HepG2 (cell line): ENCODE results near the gene SPARC. TPM values are rescaled to one million over a fixed set of nuclear protein-coding genes. Genes with fewer than 3 reads are reported as not detected.

ENCODE experiments used
- ATAC-seq: fragments of 200-7000 bp; cut with Tn5 transposase; 3 replicates; pipeline ENCODE4 v1.9.1; 2020; ENCODE audit warnings: mild to moderate bottlenecking, moderate library complexity
- BruUV-seq: library from RNA; stranded (reverse); fragments of 400-500 nt; replicated peaks from 2 replicates; lab custom pipeline; 2021; lab: Mats Ljungman, UMichigan
- CTCF ChIA-PET: fragments of 300-600 bp; formaldehyde crosslinking; extraction: SDS; loops from one replicate; lab custom pipeline; 2021; ENCODE audit warnings: low total read pairs, inconsistent platforms, low intra/inter-chr PET ratio; lab: Yijun Ruan, JAX
- POLR2A ChIA-PET: fragments of 350-600 bp; sonication (Branson Sonifier 250); formaldehyde crosslinking; loops from one replicate; lab custom pipeline; 2020; ENCODE audit warnings: antibody characterized with exemption, inconsistent platforms; lab: Yijun Ruan, JAX
- DNase-seq: peaks from one replicate; pipeline ENCODE4 v3.0.0-alpha.2; 2015; ENCODE audit warnings: low spot score
- FAIRE-seq: peaks from 3 replicates; lab custom pipeline; 2011; peaks lifted over from hg19 to GRCh38; lab: Jason Lieb, UNC
- H2AFZ ChIP-seq: one replicate; pipeline ENCODE4 v1.6.1; 2011; ENCODE audit warnings: low read length, inconsistent platforms
- H3K27ac ChIP-seq: fragments of 300-600 bp; 3 replicates; pipeline ENCODE4 v1.8.0; 2011; ENCODE audit warnings: mixed run types, mild to moderate bottlenecking, mixed read lengths, low read length, inconsistent platforms; ENCODE audit not compliant: insufficient read depth; ENCODE audit errors: extremely low read length
- H3K27me3 ChIP-seq, 2 experiments: fragments of 200-600 bp in 1 of 2; 2 replicates in 1 of 2; 3 replicates in 1 of 2; pipeline versions ENCODE4 v1.6.0 to v1.8.0; 2011; ENCODE audit warnings: low read length in 2 of 2, mild to moderate bottlenecking in 2 of 2, moderate library complexity in 2 of 2, inconsistent platforms in 1 of 2; ENCODE audit not compliant: insufficient read depth in 2 of 2, control insufficient read depth in 1 of 2
- H3K36me3 ChIP-seq, 2 experiments: fragments of 200-600 bp in 1 of 2; replicated peaks in 1 of 2; 2 replicates in 1 of 2; 3 replicates in 1 of 2; pipeline versions ENCODE4 v1.5.1 to v1.8.0; 2011; ENCODE audit warnings: low read length in 2 of 2, inconsistent platforms in 1 of 2; ENCODE audit not compliant: insufficient read depth in 2 of 2, control insufficient read depth in 1 of 2
- H3K4me1 ChIP-seq: 2 replicates; pipeline ENCODE4 v1.5.1; 2012; ENCODE audit warnings: low read length, inconsistent platforms; ENCODE audit not compliant: insufficient read depth
- H3K4me2 ChIP-seq: 2 replicates; pipeline ENCODE4 v1.6.0; 2011; ENCODE audit warnings: low read depth, low read length, inconsistent platforms
- H3K4me3 ChIP-seq, 3 experiments: fragments of 200-600 bp in 1 of 3; sonication (generic), shearing (Covaris generic) in 1 of 3; replicated peaks in 1 of 3; 2 replicates each; pipeline ENCODE4 v1.5.1; 2011 to 2016; ENCODE audit warnings: low read length in 3 of 3, inconsistent platforms in 2 of 3, low read depth in 2 of 3, mild to moderate bottlenecking in 2 of 3, control low read depth in 1 of 3, mixed read lengths in 1 of 3; ENCODE audit not compliant: insufficient read depth in 1 of 3
- H3K79me2 ChIP-seq: one replicate; pipeline ENCODE4 v1.6.1; 2011; ENCODE audit warnings: low read length, inconsistent platforms; ENCODE audit not compliant: insufficient read depth
- H3K9ac ChIP-seq: 2 replicates; pipeline ENCODE4 v1.6.0; 2011; ENCODE audit warnings: mild to moderate bottlenecking, low read depth, low read length, inconsistent platforms; ENCODE audit not compliant: insufficient read depth
- H3K9me3 ChIP-seq: 2 replicates; pipeline ENCODE4 v1.5.1; 2012; ENCODE audit warnings: mild to moderate bottlenecking, low read length
- H4K20me1 ChIP-seq: 2 replicates; pipeline ENCODE4 v1.6.0; 2011; ENCODE audit warnings: inconsistent platforms, mild to moderate bottlenecking, low read length, moderate library complexity; ENCODE audit not compliant: insufficient read depth
- ATF1 ChIP-seq: IDR thresholded peaks from 2 replicates; pipeline ENCODE4 v1.6.1; 2016; ENCODE audit warnings: mild to moderate bottlenecking, control low read depth
- ELF3 ChIP-seq: IDR thresholded peaks from 2 replicates; pipeline ENCODE4 v1.6.1; 2016; ENCODE audit warnings: missing genetic modification reagents, missing compliant biosample characterization
- ETV5 ChIP-seq: IDR thresholded peaks from 2 replicates; pipeline ENCODE4 v1.6.1; 2018; ENCODE audit warnings: missing biosample characterization, missing genetic modification reagents, inconsistent platforms, borderline replicate concordance
- FOSL2 ChIP-seq: sonication (generic); formaldehyde crosslinking; IDR thresholded peaks from 2 replicates; pipeline ENCODE4 v1.4.0; 2020; ENCODE audit warnings: missing genetic modification reagents
- FOXP1 ChIP-seq, 2 experiments: fragments of 450-650 bp in 1 of 2; IDR thresholded peaks; 2 replicates each; pipeline ENCODE4 v1.6.1; 2017 to 2018; ENCODE audit warnings: antibody characterized with exemption in 1 of 2
- GABPA ChIP-seq, 2 experiments: IDR thresholded peaks; 2 replicates each; pipeline ENCODE4 v1.6.1; 2011 to 2016; ENCODE audit warnings: low read depth in 2 of 2, low read length in 1 of 2, missing biosample characterization in 1 of 2, missing genetic modification characterization in 1 of 2
- RARA ChIP-seq: IDR thresholded peaks from 2 replicates; pipeline ENCODE4 v1.6.1; 2016; ENCODE audit warnings: missing genetic modification reagents, missing compliant biosample characterization
- SAP130 ChIP-seq: IDR thresholded peaks from 2 replicates; pipeline ENCODE4 v1.6.1; 2016; ENCODE audit warnings: low read depth
- U2AF2 ChIP-seq: fragments of 200-400 bp; formaldehyde crosslinking; IDR thresholded peaks from 2 replicates; pipeline ENCODE4 v1.6.1; 2017; ENCODE audit warnings: low read depth, mild to moderate bottlenecking, low read length
- ZNF644 ChIP-seq: IDR thresholded peaks from 2 replicates; pipeline ENCODE4 v1.6.1; 2016; ENCODE audit warnings: low read depth
- ZNF792 ChIP-seq: IDR thresholded peaks from 2 replicates; pipeline ENCODE4 v1.6.1; 2016
- in situ Hi-C: cut with HindIII; loops from 2 replicates; pipeline ENCODE4 v1.10.0; 2017; ENCODE audit warnings: low pct_unique_long_range_greater_than_20kb; ENCODE audit not compliant: extremely low pct_ligation_motif_present
- intact Hi-C: fragments of 100-400 bp; cut with micrococcal nuclease; formaldehyde crosslinking; loops from one replicate; pipeline ENCODE4 v1.10.0; 2022; ENCODE audit not compliant: unreplicated experiment
- polyA plus RNA-seq, 8 experiments: library from polyadenylated mRNA; depleted of rRNA in 3 of 8; stranded (reverse) in 7 of 8; unstranded in 1 of 8; fragments of >200 nt; fragmentation: Illumina TruSeq in 4 of 8; extraction: Trizol in 4 of 8; gene quantifications; 2 replicates each; pipeline versions ENCODE4 v1.2.1 to v1.2.3, GENCODE V29; 2011 to 2016; ENCODE audit warnings: low read depth in 4 of 8, missing spikeins in 1 of 8, mixed read lengths in 1 of 8; ENCODE audit not compliant: insufficient read depth in 1 of 8
- total RNA-seq, 5 experiments: library from RNA; depleted of rRNA; stranded (reverse); fragments of >200 nt; fragmentation: Illumina TruSeq; extraction: Trizol; gene quantifications; 2 replicates each; pipeline ENCODE4 v1.2.3, GENCODE V29; 2016; ENCODE audit warnings: low read depth in 1 of 5
- TF ChIP-seq, protein P1 (sequence below), 2 experiments: IDR thresholded peaks; 2 replicates each; pipeline ENCODE4 v1.6.1; 2011 to 2012; ENCODE audit warnings: low read length in 2 of 2, borderline replicate concordance in 1 of 2, low read depth in 1 of 2, mild to moderate bottlenecking in 1 of 2, moderate library complexity in 1 of 2
- TF ChIP-seq, protein P2 (sequence below): sonication (generic); formaldehyde crosslinking; IDR thresholded peaks from 2 replicates; pipeline ENCODE4 v1.8.0; 2022; ENCODE audit warnings: mild to moderate bottlenecking, missing genetic modification reagents, borderline replicate concordance
- TF ChIP-seq, protein P3 (sequence below): IDR thresholded peaks from 2 replicates; pipeline ENCODE4 v1.4.0; 2020; ENCODE audit warnings: mild to moderate bottlenecking, missing genetic modification reagents

The SPARC gene
- total and polyA plus RNA-seq, 2 of the 13 experiments (the other 11 are each of a cell fraction or from before 2014, with no cell fraction given), result 76.7 to 192 TPM

DNA sequence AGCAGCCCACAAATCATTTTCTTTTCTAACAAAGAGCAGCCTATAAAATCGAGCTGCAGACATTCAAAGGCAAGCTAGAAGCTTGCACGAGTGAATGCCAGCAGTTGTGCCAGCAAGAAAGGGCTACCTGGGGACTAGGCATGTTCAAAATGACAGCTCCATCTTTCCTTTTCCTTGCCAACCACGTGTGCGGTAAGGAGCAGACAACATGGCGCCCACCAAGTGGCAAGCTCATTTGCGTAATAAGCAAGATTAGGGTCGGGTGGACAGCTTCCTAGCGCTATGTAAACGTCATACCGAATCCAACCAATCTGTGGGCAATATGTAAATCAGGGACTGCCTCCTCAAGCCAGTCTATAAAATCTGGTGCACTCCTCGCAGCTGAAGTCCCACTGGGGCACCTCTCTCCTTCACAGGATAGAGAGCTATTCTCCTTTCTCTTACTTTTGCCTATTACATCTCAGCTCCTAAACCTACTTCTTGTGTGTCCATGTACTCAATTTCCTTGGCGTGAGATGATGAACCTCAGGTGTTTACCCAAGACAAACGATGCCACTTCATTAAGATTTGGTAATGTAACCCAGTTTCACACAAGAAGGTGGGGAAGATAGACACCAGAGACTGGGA lies 22.5 kb upstream of the SPARC start (continued):
- TF ChIP-seq, protein P1, sequence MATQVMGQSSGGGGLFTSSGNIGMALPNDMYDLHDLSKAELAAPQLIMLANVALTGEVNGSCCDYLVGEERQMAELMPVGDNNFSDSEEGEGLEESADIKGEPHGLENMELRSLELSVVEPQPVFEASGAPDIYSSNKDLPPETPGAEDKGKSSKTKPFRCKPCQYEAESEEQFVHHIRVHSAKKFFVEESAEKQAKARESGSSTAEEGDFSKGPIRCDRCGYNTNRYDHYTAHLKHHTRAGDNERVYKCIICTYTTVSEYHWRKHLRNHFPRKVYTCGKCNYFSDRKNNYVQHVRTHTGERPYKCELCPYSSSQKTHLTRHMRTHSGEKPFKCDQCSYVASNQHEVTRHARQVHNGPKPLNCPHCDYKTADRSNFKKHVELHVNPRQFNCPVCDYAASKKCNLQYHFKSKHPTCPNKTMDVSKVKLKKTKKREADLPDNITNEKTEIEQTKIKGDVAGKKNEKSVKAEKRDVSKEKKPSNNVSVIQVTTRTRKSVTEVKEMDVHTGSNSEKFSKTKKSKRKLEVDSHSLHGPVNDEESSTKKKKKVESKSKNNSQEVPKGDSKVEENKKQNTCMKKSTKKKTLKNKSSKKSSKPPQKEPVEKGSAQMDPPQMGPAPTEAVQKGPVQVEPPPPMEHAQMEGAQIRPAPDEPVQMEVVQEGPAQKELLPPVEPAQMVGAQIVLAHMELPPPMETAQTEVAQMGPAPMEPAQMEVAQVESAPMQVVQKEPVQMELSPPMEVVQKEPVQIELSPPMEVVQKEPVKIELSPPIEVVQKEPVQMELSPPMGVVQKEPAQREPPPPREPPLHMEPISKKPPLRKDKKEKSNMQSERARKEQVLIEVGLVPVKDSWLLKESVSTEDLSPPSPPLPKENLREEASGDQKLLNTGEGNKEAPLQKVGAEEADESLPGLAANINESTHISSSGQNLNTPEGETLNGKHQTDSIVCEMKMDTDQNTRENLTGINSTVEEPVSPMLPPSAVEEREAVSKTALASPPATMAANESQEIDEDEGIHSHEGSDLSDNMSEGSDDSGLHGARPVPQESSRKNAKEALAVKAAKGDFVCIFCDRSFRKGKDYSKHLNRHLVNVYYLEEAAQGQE (IDR thresholded peaks at IDR 0.05; ENCODE audit: borderline replicate concordance in 1 of 2, low read depth in 1 of 2, low read length in 2 of 2), result no peak
- no peak for TF ChIP-seq ATF1 (CRISPR knock-in tag)
- TF ChIP-seq, protein P2, sequence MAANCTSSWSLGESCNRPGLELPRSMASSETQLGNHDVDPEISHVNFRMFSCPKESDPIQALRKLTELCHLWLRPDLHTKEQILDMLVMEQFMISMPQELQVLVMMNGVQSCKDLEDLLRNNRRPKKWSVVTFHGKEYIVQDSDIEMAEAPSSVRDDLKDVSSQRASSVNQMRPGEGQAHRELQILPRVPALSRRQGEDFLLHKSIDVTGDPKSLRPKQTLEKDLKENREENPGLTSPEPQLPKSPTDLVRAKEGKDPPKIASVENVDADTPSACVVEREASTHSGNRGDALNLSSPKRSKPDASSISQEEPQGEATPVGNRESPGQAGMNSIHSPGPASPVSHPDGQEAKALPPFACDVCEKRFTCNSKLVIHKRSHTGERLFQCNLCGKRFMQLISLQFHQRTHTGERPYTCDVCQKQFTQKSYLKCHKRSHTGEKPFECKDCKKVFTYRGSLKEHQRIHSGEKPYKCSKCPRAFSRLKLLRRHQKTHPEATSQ (CRISPR knock-in tag), result no peak

DNA sequence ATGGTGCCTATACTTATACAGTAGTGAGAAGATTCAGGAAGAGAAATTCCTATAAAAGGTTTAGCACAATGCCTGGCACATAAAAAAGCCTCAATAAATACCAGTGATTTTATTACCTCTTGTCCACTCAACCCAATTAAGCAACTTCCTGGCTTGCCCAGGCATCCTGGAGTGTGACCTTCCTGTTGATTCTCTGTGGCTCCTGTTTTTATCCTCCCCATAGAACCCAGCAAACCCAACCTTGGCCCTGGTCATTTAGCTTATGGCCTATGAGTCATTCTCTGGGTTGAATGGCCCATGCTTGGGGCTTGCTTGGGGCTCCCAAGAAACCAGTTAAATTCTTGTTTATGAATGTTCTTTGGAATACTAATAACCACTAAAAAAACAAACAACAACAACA lies 21.4 kb upstream of the SPARC start:
- Histone ChIP-seq H4K20me1 (no peaks in the 10 kb centered on the region), H3K79me2 (no peaks in the 10 kb centered on the region), H3K4me3 (no peak overlapping the region), H3K4me2 (no peak overlapping the region), H3K4me1 (peaks cover 35% of the 10 kb centered on the region), H2AFZ (no peak overlapping the region), H3K27ac (no peak overlapping the region), H3K9me3 (no peaks in the 10 kb centered on the region), H3K36me3 (no peaks in the 10 kb centered on the region), H3K9ac (no peak overlapping the region), H3K27me3 (no peaks in the 10 kb centered on the region; a peak in 1 of 5 replicates)
- ChIA-PET POLR2A (no interaction called here), CTCF (no interaction called here)
- in situ Hi-C loops (no loop called here), intact Hi-C loops (no loop called here)
- BruUV-seq, result no TSS peak
- ATAC-seq (peak; percentile 60; the same call in 2 of the 3 replicates), DNase-seq (peak; percentile 25), FAIRE-seq (no peak)
- TF ChIP-seq GABPA (IDR thresholded peaks at IDR 0.05; ENCODE audit: low read depth, low read length) (no peak), GABPA (CRISPR knock-in tag; IDR thresholded peaks at IDR 0.05; ENCODE audit: low read depth) (peak; percentile 44), U2AF2 (no peak), RARA (CRISPR knock-in tag) (peak; percentile 33; the same call in 1 of the 2 replicates), ELF3 (CRISPR knock-in tag) (peak; percentile 30; the same call in 1 of the 2 replicates), FOSL2 (CRISPR knock-in tag) (peak; percentile 72), FOXP1 (IDR thresholded peaks at IDR 0.05) (no peak), FOXP1 (CRISPR knock-in tag; IDR thresholded peaks at IDR 0.05) (0 out of 2 replicates have a peak, but pooled peaks have one; percentile 12), ZNF792 (CRISPR knock-in tag) (no peak), ZNF644 (CRISPR knock-in tag) (0 out of 2 replicates have a peak, but pooled peaks have one; percentile 25), SAP130 (CRISPR knock-in tag) (0 out of 2 replicates have a peak, but pooled peaks have one; percentile 13), ETV5 (CRISPR knock-in tag) (peak; percentile 69; the same call in 1 of the 2 replicates)
- TF ChIP-seq, protein P3, sequence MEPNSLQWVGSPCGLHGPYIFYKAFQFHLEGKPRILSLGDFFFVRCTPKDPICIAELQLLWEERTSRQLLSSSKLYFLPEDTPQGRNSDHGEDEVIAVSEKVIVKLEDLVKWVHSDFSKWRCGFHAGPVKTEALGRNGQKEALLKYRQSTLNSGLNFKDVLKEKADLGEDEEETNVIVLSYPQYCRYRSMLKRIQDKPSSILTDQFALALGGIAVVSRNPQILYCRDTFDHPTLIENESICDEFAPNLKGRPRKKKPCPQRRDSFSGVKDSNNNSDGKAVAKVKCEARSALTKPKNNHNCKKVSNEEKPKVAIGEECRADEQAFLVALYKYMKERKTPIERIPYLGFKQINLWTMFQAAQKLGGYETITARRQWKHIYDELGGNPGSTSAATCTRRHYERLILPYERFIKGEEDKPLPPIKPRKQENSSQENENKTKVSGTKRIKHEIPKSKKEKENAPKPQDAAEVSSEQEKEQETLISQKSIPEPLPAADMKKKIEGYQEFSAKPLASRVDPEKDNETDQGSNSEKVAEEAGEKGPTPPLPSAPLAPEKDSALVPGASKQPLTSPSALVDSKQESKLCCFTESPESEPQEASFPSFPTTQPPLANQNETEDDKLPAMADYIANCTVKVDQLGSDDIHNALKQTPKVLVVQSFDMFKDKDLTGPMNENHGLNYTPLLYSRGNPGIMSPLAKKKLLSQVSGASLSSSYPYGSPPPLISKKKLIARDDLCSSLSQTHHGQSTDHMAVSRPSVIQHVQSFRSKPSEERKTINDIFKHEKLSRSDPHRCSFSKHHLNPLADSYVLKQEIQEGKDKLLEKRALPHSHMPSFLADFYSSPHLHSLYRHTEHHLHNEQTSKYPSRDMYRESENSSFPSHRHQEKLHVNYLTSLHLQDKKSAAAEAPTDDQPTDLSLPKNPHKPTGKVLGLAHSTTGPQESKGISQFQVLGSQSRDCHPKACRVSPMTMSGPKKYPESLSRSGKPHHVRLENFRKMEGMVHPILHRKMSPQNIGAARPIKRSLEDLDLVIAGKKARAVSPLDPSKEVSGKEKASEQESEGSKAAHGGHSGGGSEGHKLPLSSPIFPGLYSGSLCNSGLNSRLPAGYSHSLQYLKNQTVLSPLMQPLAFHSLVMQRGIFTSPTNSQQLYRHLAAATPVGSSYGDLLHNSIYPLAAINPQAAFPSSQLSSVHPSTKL, result peak; percentile 34
